Smooth muscle cell (in vitro differentiated cells): ENCODE measurements around the gene LRGUK. TPM values are rescaled to one million over a fixed set of nuclear protein-coding genes. Genes with fewer than 3 reads are reported as not detected.

ENCODE experiments used
- DNase-seq: peaks from one replicate; lab custom pipeline; 2025; ENCODE audit not compliant: unreplicated experiment; lab: John Stamatoyannopoulos, UW
- H2AFZ ChIP-seq: fragments of 200-600 bp; sonication (generic); 2 replicates; pipeline ENCODE4 v1.6.0; 2016; ENCODE audit warnings: antibody characterized with exemption, low read depth, mild to moderate bottlenecking
- H3F3A ChIP-seq: fragments of 200-600 bp; sonication (generic); 2 replicates; pipeline ENCODE4 v1.6.0; 2017; ENCODE audit warnings: antibody characterized with exemption, low read depth
- H3K27ac ChIP-seq: fragments of 200-600 bp; sonication (generic); 2 replicates; pipeline ENCODE4 v1.5.1; 2016; ENCODE audit warnings: low read depth, mild to moderate bottlenecking
- H3K27me3 ChIP-seq: fragments of 200-600 bp; sonication (generic); 2 replicates; pipeline ENCODE4 v1.6.1; 2016; ENCODE audit warnings: low read depth, mild to moderate bottlenecking
- H3K36me3 ChIP-seq: fragments of 200-600 bp; sonication (generic); 2 replicates; pipeline ENCODE4 v1.5.1; 2016; ENCODE audit warnings: low read depth
- H3K4me1 ChIP-seq: fragments of 200-600 bp; sonication (generic); 2 replicates; pipeline ENCODE4 v1.5.1; 2016; ENCODE audit warnings: low read depth
- H3K4me2 ChIP-seq: fragments of 200-600 bp; sonication (generic); 2 replicates; pipeline ENCODE4 v1.6.0; 2016; ENCODE audit warnings: mild to moderate bottlenecking
- H3K4me3 ChIP-seq: fragments of 200-600 bp; sonication (generic); 2 replicates; pipeline ENCODE4 v1.5.1; 2016; ENCODE audit warnings: mild to moderate bottlenecking
- H3K79me2 ChIP-seq: fragments of 200-600 bp; sonication (generic); 2 replicates; pipeline ENCODE4 v1.6.0; 2016; ENCODE audit warnings: low read depth, mild to moderate bottlenecking
- H3K9ac ChIP-seq: fragments of 200-600 bp; sonication (generic); 2 replicates; pipeline ENCODE4 v1.6.0; 2016; ENCODE audit warnings: low read depth
- H3K9me3 ChIP-seq: fragments of 200-600 bp; sonication (generic); replicated peaks from 2 replicates; pipeline ENCODE4 v1.5.1; 2016; ENCODE audit warnings: low read depth
- H4K20me1 ChIP-seq: fragments of 200-600 bp; sonication (generic); 2 replicates; pipeline ENCODE4 v1.6.0; 2016; ENCODE audit warnings: low read depth
- WGBS: methylation state at CpG from one replicate; pipeline ENCODE4 v1.1.7; 2016; ENCODE audit warnings: low lambda C conversion rate; 5-methylcytosine and 5-hydroxymethylcytosine counted together
- polyA plus RNA-seq: library from polyadenylated mRNA; unstranded; fragments of >200 nt; fragmentation: Nextera tagmentation; extraction: Ambion mirVana; gene quantifications from 2 replicates; pipeline ENCODE4 v1.2.1, GENCODE V29; 2016
- total RNA-seq: library from RNA; depleted of rRNA; stranded (reverse); fragments of >200 nt; gene quantifications from 2 replicates; pipeline ENCODE4 v1.2.3, GENCODE V29; 2014
- TF ChIP-seq, protein P1 (sequence below): fragments of 200-600 bp; sonication (generic); IDR thresholded peaks from 2 replicates; pipeline ENCODE4 v1.5.1; 2017; ENCODE audit warnings: borderline replicate concordance, mild to moderate bottlenecking, antibody characterized with exemption; ENCODE audit not compliant: insufficient read depth, poor library complexity, severe bottlenecking

The LRGUK gene
- total and polyA plus RNA-seq, 2 experiments from 2014 or later: 0.18 TPM; not detected in 1

- Histone ChIP-seq H3K4me2 (no peak overlapping the region), H4K20me1 (no peaks in the 10 kb centered on the region), H3K9me3 (no peaks in the 10 kb centered on the region), H3K27me3 (no peaks in the 10 kb centered on the region), H3K36me3 (no peaks in the 10 kb centered on the region), H3K79me2 (no peaks in the 10 kb centered on the region), H3K27ac (no peak overlapping the region), H3F3A (no peaks in the 10 kb centered on the region), H3K4me1 (no peaks in the 10 kb centered on the region), H3K4me3 (no peak overlapping the region), H2AFZ (no peak overlapping the region), H3K9ac (no peak overlapping the region)
- TF ChIP-seq, protein P1, sequence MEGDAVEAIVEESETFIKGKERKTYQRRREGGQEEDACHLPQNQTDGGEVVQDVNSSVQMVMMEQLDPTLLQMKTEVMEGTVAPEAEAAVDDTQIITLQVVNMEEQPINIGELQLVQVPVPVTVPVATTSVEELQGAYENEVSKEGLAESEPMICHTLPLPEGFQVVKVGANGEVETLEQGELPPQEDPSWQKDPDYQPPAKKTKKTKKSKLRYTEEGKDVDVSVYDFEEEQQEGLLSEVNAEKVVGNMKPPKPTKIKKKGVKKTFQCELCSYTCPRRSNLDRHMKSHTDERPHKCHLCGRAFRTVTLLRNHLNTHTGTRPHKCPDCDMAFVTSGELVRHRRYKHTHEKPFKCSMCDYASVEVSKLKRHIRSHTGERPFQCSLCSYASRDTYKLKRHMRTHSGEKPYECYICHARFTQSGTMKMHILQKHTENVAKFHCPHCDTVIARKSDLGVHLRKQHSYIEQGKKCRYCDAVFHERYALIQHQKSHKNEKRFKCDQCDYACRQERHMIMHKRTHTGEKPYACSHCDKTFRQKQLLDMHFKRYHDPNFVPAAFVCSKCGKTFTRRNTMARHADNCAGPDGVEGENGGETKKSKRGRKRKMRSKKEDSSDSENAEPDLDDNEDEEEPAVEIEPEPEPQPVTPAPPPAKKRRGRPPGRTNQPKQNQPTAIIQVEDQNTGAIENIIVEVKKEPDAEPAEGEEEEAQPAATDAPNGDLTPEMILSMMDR: no peak
- WGBS: 84% methylated on average over 4 of the region's 4 CpGs
- no peak for DNase-seq
Measured at GRCh38 chr7:134188311-134188710, 61.2 kb downstream of the LRGUK start.

GRCh38 chr7:134189559-134189958 lies 62.4 kb downstream of the LRGUK start:
- Histone ChIP-seq H3F3A (no peaks in the 10 kb centered on the region), H3K36me3 (no peaks in the 10 kb centered on the region), H3K9me3 (no peaks in the 10 kb centered on the region), H3K27ac (no peak overlapping the region), H2AFZ (no peak overlapping the region), H3K27me3 (no peaks in the 10 kb centered on the region), H3K4me3 (no peak overlapping the region), H3K4me2 (no peak overlapping the region), H3K9ac (no peak overlapping the region), H4K20me1 (no peaks in the 10 kb centered on the region), H3K4me1 (no peaks in the 10 kb centered on the region), H3K79me2 (no peaks in the 10 kb centered on the region)
- DNase-seq: no peak
- TF ChIP-seq, protein P1: no peak

- no peaks in the 10 kb centered on the region for H4K20me1 ChIP-seq
- TF ChIP-seq, protein P1: no peak
- WGBS: 58% methylated on average over 3 of the region's 3 CpGs
Measured at GRCh38 chr7:134191876-134192275, 64.7 kb downstream of the LRGUK start.

DNA sequence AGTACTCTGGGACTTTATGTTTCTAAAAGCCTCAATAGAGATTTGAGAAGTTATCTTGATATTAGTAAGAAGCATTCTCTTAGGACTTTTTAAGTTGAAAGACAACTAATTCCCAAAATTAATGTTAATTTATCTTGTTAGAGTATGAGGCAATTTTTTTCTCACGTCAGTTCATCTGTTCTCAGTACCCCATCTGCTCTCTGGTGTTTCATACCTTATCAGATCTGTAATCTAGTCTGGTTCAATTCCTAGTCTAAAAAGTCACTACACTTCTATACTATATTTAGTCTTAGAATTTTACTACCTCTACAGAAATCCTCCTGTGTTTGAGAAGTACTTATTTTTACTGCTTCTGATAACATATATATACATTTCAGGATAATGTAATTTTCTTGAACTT lies 66.1 kb downstream of the LRGUK start:
- Histone ChIP-seq H3K4me2 (no peak overlapping the region), H3K79me2 (no peaks in the 10 kb centered on the region), H2AFZ (no peak overlapping the region)

More at GRCh38 chr7:134191876-134192275, 64.7 kb downstream of the LRGUK start:
- Histone ChIP-seq H3K27me3 (no peaks in the 10 kb centered on the region), H3K9me3 (no peaks in the 10 kb centered on the region), H3K9ac (no peak overlapping the region), H3K4me1 (peaks cover 8% of the 10 kb centered on the region), H3K36me3 (no peaks in the 10 kb centered on the region), H3K79me2 (no peaks in the 10 kb centered on the region), H2AFZ (no peak overlapping the region), H3K4me2 (no peak overlapping the region), H3F3A (no peaks in the 10 kb centered on the region), H3K27ac (no peak overlapping the region), H3K4me3 (no peak overlapping the region)
- DNase-seq: no peak

More for the DNA sequence above, 66.1 kb downstream of the LRGUK start:
- H3F3A ChIP-seq: no peaks in the 10 kb centered on the region
- H3K9me3 ChIP-seq: no peaks in the 10 kb centered on the region
- TF ChIP-seq, protein P1: no peak
- H4K20me1 ChIP-seq: no peaks in the 10 kb centered on the region
- no peaks in the 10 kb centered on the region for H3K36me3 ChIP-seq
- H3K4me3 ChIP-seq: no peak overlapping the region
- WGBS: 43% methylated on average over 1 of the region's 1 CpG
- no peak overlapping the region for H3K27ac ChIP-seq
- H3K4me1 ChIP-seq: peaks cover 16% of the 10 kb centered on the region
- no peak overlapping the region for H3K9ac ChIP-seq
- no peak for DNase-seq
- H3K27me3 ChIP-seq: no peaks in the 10 kb centered on the region
